Measurements from ENCODE around the gene DUSP10.

- no peak for TF ChIP-seq POLR2A (IDR thresholded peaks at IDR 0.05)
- no peak for TF ChIP-seq CTCF (IDR thresholded peaks at IDR 0.05)
Measured at GRCh38 chr1:221680085-221680484, 61.8 kb downstream of the DUSP10 start.
